HG03558 (cell line): ENCODE results near the gene ZNF786.
"Not testable (repeated sequence)": the region's sequence is repeated elsewhere in the genome, so short reads cannot be mapped to it uniquely, and the experiment has no call there.

ENCODE experiments used
- ATAC-seq: cut with Tn5 transposase; IDR thresholded peaks from one replicate; pipeline ENCODE4 v1.9.1; 2021; ENCODE audit warnings: moderate number of reproducible peaks; ENCODE audit not compliant: unreplicated experiment; ENCODE audit errors: extremely low read depth

The ZNF786 gene

DNA sequence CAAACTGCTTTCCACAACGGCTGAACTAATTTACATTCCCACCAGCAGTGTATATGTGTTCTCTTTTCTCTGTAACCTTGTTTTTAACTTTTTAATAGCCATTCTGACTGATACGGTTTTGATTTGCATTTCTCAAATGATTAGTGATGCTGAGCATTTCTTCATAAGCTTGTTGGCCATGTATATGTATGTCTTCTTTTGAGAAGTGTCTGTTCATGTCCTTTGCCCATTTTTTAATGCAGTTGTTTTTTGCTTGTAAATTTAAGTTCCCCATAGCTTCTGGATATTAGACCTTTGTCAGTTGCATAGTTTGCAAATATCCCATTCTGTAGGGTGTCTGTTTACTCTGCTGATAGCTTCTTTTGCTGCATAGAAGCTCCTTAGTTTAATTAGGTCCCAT, 6.1 kb downstream of the ZNF786 start:
- ATAC-seq, result no peak

DNA sequence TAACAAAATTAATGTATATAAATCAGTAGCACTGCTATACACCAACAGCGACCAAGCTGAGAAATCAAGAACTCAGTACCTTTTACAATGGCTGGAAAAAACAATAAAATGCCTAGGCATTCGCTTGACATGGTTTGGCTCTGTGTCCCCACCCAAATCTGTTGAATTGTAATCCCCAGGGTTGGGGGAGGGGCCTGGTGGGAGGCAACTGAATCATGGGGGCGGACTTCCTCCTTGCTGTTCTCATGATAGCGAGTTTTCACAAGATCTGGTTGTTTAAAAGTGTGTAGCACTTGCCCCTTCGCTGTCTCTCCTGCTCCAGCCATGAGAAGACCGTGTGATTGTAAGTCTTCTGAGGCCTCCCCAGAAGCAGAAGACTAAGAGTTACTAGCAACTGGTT, 8.6 kb downstream of the ZNF786 start:
- no peak for ATAC-seq

DNA sequence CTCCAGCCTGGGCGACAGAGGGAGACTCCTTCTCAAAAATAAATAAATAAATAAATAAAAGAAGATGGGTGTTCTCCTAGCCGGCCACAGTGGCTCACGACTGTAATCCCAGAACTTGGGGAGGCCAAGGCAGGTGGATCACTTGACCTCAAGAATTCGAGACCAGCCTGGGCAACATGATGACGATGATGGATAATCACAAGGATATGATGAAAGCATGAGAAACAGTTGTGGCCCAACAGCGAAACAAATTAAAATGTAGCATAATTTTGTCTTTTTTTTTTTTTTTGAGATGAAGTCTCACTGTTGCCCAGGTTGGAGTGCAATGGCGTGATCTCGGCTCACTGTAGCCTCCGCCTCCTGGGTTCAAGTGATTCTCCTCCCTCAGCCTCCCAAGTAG, 12.9 kb downstream of the ZNF786 start:
- no peak for ATAC-seq

DNA sequence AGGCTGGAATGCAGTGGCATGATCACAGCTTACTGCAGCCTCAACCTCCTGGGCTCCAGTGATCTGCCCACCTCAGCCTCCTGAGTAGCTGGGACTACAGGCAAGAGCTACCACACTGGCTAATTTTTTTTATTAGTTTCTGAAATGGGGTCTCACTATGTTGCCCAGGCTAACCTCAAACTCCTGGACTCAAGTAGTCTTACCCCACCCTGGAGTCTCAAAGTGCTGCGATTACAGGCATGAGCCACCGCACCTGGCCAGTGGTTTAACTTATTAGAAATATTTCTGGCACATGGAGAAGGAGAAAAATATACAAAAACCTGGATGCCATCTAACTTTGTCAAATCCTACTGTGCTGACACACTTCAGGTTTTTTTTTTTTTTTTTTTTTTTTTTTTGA, 15.2 kb downstream of the ZNF786 start:
- ATAC-seq, result no peak

DNA sequence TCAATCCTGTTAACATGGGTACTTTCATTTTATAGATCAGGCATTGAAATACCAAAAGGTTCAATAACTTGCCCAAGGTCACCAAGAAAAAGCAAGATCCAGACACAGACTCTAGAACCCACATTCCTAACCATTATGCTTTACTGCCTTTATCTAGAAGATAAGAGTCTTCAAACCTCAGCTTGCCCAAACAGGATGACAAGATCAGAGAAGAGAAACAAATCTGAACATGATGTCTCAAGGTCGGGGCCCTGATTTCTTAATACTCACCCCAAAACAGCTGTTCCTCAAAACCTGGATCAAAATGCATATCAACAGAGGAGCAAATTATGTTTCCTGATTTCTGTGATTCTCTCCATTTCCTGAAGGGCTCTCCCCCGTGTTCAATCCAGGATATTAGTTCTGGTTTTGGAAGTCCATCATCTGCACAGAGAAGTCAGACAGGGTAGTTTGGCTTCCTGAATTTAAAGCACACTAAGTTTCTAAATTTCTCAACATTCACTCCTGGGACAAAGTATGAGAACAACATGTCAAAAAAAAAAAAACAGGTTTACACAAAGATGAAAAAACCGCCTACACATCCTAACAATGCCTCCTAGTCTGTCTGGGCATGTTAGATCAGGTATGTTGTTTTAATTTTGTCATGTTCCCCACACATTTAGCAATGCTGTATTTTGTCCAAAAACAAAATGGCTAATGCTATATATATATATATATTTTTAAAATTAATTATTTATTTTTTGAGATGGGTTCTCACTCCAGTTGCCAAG, 16.2 kb downstream of the ZNF786 start:
- ATAC-seq, result no peak

DNA sequence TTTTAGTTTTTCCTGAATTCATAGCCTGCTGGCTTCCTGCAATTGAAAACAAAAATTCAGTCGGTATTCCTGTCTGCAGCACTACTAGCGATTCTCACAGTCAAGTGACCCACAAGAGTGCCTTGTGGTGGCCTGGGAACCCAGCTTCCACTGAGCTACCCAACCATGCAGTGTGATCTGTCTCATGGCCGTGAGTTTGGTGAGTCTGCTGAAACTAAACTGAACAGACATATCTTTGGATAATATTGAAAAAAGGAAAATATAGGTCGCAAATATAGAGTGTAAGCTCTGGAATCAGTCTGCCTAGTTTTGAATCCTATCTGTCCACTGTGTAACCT, 18.1 kb downstream of the ZNF786 start:
- no peak for ATAC-seq

DNA sequence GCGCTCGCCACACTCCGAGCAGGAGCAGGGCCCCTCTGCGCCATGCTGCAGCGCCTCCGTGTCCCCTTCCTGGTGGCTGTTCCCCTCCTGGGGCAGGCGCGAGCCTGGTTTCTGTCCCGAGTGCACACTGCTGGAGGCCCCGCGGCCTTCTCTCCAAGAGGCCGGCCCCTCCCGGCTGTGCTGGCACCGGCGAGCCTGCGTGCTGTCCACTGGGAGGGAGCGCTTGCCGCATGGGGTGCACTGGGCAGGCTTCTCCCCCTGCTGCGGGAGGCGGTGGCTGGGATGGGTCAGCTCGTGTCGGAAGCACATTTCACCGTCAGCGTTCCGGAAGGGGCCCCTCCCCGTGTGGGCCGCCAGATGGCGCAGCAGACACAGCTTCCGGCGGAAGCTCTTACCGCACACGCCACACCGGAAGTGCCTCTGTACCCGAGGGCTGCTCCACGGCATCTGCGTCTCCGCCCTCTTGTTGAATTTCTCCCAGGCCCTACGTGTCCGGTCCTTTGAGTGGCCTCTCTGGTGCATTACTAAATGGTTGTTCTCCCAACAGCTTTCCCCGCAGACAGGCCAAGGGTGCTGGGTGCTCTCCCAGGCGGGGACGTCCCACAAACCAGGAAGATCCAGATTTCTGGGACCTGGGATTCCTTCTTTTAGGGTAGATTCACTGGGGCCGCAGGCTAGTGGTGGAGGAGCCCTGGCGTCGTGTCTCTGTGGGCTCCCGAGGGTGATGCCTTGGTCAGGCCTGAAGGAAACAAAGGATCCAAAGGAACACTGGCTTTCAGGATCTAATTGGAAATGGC, 18.7 kb downstream of the ZNF786 start:
- ATAC-seq, result no peak

DNA sequence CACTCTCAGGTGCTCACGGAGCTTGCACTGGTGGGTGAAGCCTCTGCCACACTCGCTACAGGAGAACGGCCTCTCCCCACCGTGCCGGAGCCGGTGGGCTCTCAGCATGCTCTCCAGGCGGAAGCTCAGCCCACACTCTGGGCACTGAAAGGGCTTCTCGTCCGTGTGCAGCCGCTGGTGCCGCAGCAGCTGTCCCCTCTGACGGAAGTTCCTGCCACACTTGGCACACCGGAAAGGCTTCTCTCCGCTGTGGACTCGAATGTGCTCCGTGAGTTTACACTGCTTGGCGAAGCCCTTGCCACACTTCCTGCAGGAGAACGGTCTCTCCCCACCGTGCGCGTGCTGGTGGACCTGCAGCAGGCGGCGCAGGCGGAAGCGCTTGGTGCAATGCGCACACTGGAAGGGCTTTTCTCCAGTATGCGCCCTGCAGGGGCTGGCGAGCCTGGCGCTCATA, 19.3 kb downstream of the ZNF786 start:
- no peak for ATAC-seq

DNA sequence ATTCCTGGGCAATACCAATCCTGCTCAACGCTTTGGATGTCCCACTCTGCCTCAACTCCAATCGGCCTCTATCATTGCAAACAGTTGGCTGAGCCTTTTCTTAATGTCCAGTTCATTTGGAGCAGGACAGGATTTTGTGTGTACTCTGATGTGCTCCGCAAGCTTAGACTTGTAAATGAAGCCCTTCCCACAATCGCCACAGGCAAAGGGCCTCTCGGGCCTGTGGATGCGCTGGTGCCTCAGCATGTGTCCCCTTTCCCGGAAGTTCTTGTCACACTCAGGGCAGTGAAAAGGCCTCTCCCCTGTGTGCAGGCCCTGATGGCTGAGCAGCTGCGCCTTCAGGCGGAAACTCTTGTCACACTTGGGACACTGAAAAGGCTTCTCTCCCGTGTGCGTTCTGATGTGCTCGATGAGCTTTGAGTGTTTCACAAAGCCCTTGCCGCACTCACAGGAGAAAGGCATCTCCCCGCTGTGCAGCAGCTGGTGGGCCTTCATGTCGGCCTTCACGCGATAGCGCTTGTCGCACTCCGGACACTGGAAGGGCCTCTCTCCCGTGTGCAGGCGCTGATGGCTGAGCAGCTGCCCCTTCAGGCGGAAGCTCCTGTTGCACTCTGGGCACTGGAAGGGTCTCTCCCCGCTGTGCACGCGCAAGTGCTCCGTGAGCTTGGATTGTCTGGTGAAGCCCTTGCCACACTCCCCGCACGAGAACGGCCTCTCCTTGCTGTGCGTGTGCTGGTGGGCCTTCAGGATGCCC, 20.0 kb downstream of the ZNF786 start:
- no peak for ATAC-seq

DNA sequence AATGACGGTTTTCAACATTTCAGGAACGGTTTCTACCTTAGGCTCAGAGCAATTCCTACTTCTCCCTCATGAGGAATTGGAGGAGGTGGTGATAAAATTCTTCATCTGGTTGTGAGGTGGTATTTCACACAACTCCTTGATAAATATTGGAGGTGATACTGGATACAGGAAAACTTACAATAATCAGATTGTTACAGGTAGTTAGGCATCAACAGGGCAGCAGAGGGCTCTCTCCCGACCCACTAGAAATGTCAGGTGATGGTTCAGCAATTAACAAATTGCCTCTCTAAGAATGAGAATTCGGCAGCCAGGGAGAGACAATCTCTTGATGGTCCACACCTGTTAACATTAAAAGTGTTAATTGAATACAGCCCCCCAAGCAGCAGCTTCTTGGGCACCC, 22.6 kb downstream of the ZNF786 start:
- no peak for ATAC-seq

DNA sequence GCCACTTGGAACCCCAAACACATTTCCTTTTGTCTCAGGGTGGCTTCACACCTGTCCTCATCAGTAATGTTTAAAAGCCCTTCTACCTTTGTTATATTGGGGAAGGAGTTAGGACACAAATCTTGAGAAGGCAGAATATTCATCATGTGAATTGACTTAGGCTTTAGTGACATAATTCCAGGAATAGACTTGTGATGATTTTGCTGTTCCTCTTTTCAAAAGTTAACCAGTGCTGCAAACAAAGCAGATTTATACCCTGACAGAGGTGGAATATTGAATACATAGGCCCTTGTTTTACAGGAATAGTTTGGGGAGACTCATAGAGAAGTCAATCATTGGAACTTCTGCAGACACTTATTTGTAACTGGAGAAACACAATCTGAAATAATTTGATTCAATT, 27.0 kb downstream of the ZNF786 start:
- no peak for ATAC-seq

DNA sequence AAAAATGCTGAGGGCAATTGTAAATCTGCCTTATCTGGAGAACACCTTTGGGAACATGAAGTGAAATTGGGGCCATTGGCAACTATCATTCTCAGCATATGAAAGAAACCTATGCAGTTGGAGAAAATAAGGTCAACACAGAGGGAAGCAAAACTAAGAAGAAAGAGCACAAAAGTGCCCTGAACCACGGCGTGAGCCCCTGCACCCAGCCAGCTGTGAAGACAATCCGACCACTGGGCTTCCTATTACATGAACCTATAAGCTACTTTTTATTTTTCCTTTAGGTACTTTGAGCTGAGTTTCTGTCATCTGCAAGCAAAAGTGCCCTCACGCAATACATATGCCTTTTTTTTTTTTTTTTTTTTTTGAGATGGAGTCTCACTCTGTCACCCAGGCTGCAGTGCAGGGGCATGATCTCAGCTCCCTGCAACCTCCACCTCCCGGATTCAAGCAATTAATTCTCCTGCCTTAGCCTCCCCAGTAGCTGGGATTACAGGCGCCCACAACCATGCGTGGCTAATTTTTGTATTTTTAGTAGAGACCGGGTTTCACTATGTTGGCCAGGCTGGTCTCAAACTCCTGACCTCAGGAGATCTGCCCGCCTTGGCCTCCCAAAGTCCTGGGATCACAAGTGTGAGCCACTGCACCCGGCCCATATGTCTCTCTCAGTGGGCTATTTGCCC, 28.2 kb downstream of the ZNF786 start:
- ATAC-seq, result not testable (repeated sequence)

DNA sequence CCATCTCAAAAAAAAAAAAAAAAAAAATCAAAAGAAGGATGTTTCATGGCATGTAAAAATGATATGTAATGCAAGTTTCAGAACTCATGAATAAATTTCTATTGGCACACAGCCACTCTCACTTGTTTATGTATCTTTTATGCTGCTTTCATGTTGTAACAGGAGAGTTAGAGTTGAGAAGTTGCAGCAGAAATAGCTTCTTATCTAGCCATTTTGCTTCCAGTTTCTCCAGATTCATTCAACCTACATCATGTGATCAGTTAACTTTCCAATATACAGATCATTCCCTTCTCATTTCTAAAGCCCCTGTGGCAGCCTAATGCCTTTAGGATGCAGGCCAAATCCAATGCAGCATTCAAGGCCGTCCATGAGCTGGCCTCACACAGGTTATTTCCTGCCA, 30.4 kb downstream of the ZNF786 start:
- no peak for ATAC-seq

DNA sequence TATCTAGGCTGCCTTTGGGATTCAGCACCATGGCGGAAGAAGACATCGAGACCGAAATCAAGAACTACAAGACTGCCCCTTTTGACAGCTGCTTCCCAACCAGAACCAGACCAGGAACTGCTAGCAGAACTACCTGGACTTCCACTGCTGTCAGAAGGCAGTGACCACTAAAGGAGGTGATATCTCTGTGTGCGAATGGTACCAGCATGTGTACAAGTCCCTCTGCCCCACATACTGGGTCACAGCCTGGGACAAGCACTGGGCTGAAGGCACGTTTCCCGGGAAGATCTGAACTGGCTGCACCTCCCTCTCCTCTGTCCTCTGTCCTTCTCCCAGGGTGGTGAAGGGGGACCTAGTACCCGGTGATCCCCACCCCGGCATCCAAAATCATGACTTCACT, 36.6 kb downstream of the ZNF786 start:
- ATAC-seq, result no peak

DNA sequence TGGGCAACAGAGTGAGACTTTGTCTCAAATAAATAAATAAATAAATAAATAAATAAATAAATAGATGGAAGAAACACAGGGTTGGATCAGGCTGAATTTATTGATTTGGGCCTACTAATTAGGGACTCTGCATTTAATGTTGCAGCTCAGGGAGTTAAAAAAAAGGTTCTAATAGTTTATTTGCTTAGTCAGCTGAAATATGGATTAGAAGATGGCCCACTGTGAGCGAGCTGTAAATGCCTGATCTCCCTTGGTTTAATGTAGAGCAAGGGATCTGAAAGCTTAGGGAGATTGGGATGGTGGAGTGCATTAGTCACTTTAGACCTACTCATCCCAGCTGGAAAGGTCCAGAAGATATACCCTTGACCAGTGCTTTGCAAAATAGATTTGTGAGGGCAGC, 37.1 kb downstream of the ZNF786 start:
- no peak for ATAC-seq

DNA sequence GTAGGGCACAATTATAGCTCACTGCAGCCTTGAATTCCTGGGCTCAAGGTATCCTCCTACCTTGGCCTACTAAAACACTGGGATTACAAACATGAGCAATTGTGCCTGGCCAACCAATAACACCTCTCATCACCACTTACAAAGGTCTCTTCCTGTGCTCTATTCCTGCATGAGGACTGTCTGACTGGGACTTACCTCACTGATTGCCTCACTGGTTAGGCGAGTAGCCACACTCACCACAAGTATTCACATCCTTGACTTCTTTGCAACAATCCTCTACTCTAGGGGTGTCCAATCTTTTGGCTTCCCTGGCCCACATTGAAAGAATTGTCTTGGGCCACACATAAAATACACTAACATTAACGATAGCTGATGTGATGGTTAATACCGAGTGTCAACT, 39.6 kb downstream of the ZNF786 start:
- no peak for ATAC-seq

DNA sequence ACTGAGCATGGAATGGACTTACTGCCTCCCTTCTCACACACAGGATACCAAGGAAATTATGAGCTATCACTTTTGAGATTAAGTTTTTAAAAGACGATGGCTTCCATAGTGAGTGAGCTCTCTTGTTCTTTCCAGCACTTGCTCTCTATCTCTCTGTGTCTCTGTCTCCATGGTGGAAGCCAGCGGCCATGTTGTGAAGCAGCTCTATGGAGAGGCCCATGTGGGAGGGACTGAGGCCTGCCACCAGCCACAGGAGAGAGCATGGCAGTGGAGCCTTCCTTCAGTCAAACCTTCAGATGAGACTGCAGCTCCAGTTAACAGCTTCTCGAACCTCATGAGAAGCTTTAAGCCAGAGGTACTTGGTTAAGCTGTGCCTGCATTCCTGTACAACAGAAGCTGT, 41.7 kb downstream of the ZNF786 start:
- no peak for ATAC-seq

DNA sequence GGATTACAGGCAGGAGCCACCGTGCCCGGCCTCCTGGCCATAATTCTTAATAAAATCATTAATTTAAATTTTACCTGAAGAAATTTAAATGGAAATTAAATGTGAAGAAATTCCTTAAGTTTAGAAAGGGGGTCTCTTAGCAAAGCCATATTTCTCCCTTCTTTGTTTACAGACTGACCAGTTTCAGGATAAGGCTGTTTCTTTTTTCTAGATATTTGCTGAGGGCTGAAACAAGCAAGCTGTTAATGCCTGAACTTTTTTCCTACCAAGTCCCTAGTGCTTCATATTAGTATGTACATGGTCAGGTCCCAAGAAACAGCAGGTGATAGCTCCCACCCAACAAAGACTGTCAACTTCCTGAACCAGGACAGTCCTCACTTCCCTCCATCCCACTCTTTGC, 44.1 kb downstream of the ZNF786 start:
- no peak for ATAC-seq

DNA sequence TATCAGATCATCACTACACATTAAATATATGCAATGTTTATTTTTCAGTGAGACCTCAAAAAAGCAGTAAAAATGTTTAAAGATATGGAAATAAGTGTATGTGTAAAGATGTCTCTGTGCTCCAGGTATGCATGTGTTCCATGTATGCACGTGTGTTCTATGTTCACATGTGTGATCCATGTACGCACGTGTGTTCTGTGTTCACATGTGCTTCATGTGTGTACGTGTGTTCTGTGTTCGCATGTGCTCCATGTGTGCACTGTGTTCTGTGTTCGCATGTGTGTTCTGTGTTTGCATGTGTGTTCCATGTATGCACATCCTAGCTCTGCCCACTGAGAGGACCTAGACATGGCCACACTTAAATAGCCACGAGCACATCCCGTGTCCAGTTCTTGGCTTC, 46.6 kb downstream of the ZNF786 start:
- ATAC-seq, result no peak

DNA sequence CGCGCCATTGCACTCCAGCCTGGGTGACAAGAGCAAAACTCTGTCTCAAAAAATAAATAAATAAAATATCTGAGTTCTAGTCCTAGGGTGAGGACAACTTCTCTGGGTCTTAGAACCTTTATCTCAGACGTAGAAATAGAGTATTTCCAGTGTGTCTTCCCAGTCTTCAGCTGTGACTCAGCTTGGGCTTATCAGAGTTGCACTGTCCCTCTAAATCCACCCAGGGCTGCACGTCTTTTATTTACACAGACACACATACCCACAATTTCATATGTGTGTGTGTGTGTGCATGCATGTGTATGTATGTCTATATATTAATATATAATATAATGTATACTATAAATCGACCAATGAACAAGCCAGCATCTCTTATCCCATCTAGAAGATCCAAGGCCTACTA, 49.2 kb downstream of the ZNF786 start:
- ATAC-seq, result no peak

DNA sequence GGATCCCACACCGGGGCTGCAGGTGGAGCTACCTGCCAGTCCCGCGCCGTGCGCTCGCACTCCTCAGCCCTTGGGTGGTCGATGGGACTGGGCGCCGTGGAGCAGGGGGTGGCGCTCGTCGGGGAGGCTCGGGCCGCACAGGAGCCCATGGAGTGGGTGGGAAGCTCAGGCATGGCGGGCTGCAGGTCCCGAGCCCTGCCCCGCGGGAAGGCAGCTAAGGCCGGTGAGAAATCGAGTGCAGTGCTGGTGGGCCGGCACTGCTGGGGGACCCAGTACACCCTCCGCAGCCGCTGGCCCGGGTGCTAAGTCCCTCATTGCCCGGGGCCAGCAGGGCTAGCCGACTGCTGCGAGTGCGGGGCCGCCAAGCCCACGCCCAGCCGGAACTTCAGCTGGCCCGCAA, 51.9 kb downstream of the ZNF786 start:
- not testable (repeated sequence) for ATAC-seq
